Activated T-helper 1 cell treated with anti-CD3 and anti-CD28 coated beads, Interleukin-12 subunit alpha, Interleukin-12 subunit beta, Interleukin-2, Interleukin-4 antibody, amounts not matched to agents 30 ng/mL and 10 ng/mL and 1 ng/mL, durations not matched to agents 14 hours and 24 hours and 36 hours (primary cell): ENCODE results near the gene GLCCI1. TPM values are rescaled to one million over a fixed set of nuclear protein-coding genes. Genes with fewer than 3 reads are reported as not detected.

Source experiments
- DNase-seq: peaks from one replicate; pipeline ENCODE4 v3.0.0; 2021; ENCODE audit warnings: low spot score
- H3K27ac Mint-ChIP-seq: one replicate; pipeline ENCODE4 v1.8.0; 2021; ENCODE audit warnings: mild to moderate bottlenecking, mixed read lengths
- H3K27me3 Mint-ChIP-seq: one replicate; pipeline ENCODE4 v1.8.0; 2022; ENCODE audit warnings: mild to moderate bottlenecking, moderate library complexity, mixed read lengths; ENCODE audit not compliant: insufficient read depth
- H3K36me3 Mint-ChIP-seq: one replicate; pipeline ENCODE4 v1.8.0; 2021; ENCODE audit warnings: low read depth, mixed read lengths
- H3K4me1 Mint-ChIP-seq: one replicate; pipeline ENCODE4 v1.8.0; 2021; ENCODE audit warnings: low read depth, mixed read lengths
- H3K4me3 Mint-ChIP-seq: one replicate; pipeline ENCODE4 v1.8.0; 2021; ENCODE audit warnings: mild to moderate bottlenecking, moderate library complexity, mixed read lengths
- H3K9me3 Mint-ChIP-seq: one replicate; pipeline ENCODE4 v1.8.0; 2021; ENCODE audit warnings: mixed read lengths
- intact Hi-C: fragments of 100-400 bp; cut with micrococcal nuclease; formaldehyde crosslinking; loops from one replicate; pipeline ENCODE4 v1.15.1; 2024
- total RNA-seq: library from RNA; stranded (reverse); gene quantifications from 2 replicates; pipeline ENCODE4 v1.2.3, GENCODE V29; 2022

GLCCI1 gene
- total RNA-seq, 1 donor from 2014 or later, result 13.4 TPM

DNA sequence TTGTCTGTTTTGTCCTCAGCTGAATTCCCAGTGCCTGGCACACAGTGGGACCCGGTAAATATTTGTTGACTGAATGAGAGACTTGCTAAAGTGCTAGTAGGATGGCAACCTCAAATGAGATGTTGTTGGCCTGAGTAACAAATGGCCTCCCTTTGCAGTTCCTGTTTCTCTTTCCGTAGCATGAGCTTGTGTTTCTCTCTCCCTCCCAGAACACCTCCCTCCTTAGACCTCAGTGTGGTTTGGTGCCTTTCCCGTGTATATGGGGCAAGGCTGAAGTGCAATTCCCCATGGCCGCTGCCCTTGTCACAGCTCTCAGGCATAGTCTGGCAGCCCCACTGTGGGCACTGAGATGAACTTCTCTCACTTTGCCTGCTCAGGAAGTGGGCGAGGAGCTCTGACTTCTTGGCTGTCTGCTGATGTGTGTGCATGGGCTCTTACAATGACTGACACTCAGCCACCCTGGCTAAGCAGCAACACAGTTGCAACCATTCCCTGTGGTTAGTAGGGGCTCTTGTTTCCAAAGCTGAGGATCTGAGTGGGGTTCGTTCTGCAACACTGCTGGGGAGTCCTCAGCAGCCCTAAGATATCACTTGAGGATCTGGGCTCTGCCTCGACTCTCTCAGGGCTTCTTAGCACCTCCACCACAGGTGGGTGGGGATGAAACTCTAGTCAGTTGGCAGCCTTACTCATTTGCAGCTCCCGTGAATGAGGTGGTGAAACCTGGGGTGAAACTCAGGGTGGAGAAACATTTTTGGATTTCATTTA, 157.3 kb downstream of the GLCCI1 start:
- H3K27me3 Mint-ChIP-seq, result peaks cover 5% of the 10 kb centered on the region
- H3K36me3 Mint-ChIP-seq, result peaks cover 7% of the 10 kb centered on the region
- intact Hi-C loops, result loop anchor here (1.0 to 5.0 kb wide), 11 partner anchors 8 to 944 kb away; partner anchors contain the start of genes C1GALT1, GLCCI1 and UMAD1
- peak overlapping the region; percentile 64 for H3K4me3 Mint-ChIP-seq
- peak overlapping the region; percentile 98 for H3K27ac Mint-ChIP-seq
- H3K4me1 Mint-ChIP-seq, result peaks cover 82% of the 10 kb centered on the region
- no peaks in the 10 kb centered on the region for H3K9me3 Mint-ChIP-seq
- peak; percentile 69 for DNase-seq

DNA sequence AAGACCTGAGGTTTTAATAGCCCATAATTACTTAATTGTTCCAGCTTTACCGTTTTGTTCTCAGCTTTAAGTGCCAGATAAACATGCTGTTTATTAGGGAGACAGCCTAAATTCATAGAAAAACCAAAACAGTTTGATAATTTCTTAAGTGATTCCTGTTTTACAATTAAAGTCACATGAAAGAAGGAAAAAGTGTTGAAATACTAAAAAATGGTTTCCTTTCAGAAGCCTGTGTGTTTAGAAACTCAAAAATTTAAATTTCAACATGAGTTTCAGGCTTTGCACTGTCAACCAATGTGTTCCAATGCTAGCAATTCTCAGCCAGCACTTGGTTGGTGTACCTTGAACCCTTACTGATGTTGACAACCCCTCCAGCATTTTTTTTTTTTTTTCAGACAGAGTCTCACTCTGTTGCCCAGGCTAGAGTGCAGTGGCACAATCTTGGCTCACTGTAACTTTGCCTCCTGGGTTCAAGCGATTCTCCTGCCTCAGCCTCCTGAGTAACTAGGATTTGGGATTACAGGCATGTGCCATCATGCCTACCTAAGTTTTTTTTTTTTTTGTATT, 158.1 kb downstream of the GLCCI1 start:
- DNase-seq, result no peak
- H3K36me3 Mint-ChIP-seq, result peaks cover 5% of the 10 kb centered on the region
- peak overlapping the region; percentile 64 for H3K4me3 Mint-ChIP-seq
- H3K27ac Mint-ChIP-seq, result peak overlapping the region; percentile 98
- intact Hi-C loops, result loop anchor here (1.0 to 5.0 kb wide), 10 partner anchors 8 to 944 kb away; partner anchors contain the start of genes C1GALT1, GLCCI1 and UMAD1
- H3K27me3 Mint-ChIP-seq, result peaks cover 5% of the 10 kb centered on the region
- H3K9me3 Mint-ChIP-seq, result no peaks in the 10 kb centered on the region
- peaks cover 82% of the 10 kb centered on the region for H3K4me1 Mint-ChIP-seq

DNA sequence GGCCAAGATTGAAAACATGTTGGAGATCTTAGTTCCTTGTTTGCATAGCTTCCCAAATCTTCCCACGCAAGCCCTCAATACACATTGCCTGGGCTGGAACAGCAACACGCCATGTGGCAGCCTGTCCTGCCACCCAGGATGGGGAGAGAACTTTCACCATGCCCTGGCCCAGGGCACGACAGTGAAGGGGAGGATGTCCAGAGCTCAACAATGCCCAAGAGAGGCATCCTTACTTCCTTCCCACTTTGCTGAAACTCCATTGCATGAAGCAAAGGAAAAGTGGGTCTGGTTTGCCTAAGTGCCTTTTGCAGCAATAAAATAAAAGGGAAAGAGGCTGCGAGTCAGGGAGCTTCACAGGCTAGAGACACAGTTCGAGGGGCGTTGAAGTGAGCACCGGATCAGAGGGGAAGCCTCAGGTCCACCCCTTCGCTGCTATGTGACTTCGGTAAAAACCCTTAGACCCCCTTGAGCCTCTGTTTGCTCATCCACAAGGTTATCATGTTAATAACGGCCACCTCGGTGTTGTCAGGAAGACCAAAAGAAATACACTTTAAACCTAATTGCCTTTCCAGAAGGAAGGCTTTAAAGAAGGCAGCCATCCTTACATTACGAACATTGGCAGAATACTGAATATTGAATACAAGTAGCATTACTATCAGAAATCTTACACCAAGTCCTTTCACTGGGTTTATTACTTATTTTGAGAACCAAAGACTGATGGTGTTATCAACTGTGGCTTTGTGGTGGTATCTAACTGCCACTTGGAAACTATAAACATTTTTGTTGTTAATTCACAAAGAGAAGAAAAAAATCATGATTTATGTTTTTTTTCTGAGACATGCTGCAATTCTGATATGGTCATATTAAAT, 160.1 kb downstream of the GLCCI1 start:
- no peaks in the 10 kb centered on the region for H3K27me3 Mint-ChIP-seq
- H3K4me3 Mint-ChIP-seq, result peak overlapping the region; percentile 51
- intact Hi-C loops, result loop anchor here (5.0 kb wide), 1 partner anchor 946 kb away; the partner anchor contains the start of gene C1GALT1
- H3K27ac Mint-ChIP-seq, result peak overlapping the region; percentile 77
- H3K36me3 Mint-ChIP-seq, result peaks cover 9% of the 10 kb centered on the region
- H3K9me3 Mint-ChIP-seq, result no peaks in the 10 kb centered on the region
- H3K4me1 Mint-ChIP-seq, result peaks cover 90% of the 10 kb centered on the region
- DNase-seq, result no peak

DNA sequence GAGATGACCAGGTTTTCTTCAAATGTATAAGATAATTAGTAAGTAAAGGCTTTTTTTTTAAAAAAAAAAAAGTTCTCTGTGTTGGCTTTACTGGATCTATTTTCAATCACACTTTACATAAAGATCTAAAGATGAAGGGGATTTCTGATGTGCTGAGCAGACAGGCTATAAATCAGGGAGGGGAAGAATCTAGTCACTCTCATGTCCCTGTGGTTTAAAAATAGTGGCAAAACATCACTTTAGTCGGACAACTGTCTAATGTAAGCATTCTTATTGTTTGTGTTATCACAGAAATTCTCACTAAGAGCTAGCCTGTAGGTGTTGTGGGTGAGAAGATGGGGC, 160.7 kb downstream of the GLCCI1 start:
- H3K27ac Mint-ChIP-seq, result peak overlapping the region; percentile 77
- peaks cover 9% of the 10 kb centered on the region for H3K36me3 Mint-ChIP-seq
- DNase-seq, result no peak
- H3K27me3 Mint-ChIP-seq, result no peaks in the 10 kb centered on the region
- peaks cover 95% of the 10 kb centered on the region for H3K4me1 Mint-ChIP-seq
- H3K4me3 Mint-ChIP-seq, result peak overlapping the region; percentile 13
- no peaks in the 10 kb centered on the region for H3K9me3 Mint-ChIP-seq
- intact Hi-C loops, result loop anchor here (5.0 kb wide), 1 partner anchor 947 kb away; the partner anchor contains the start of gene C1GALT1

DNA sequence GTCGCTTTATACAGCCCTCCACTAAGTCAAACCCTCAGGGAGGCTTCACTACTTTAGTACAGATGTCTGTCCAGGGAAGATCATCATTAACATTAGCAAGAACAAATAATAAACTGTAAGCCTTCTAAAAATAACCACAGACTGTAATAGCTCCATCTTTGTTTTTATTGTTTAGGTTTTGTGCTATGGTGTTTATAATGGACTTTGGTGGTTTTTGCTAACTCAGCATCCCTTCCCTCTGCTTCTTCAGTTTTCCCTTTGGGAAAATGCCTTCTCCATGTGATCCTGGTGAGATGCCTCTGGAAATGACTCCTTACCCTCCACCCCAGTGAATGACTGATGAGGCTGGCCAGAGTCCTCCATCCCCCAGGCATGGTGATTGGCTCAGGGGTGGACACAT, 162.1 kb downstream of the GLCCI1 start:
- Mint-ChIP-seq H3K27me3 (no peaks in the 10 kb centered on the region), H3K4me3 (no peak overlapping the region), H3K36me3 (peaks cover 9% of the 10 kb centered on the region), H3K4me1 (peaks cover 94% of the 10 kb centered on the region), H3K9me3 (no peaks in the 10 kb centered on the region), H3K27ac (peak overlapping the region; percentile 11)
- DNase-seq, result no peak
- intact Hi-C loops, result no loop called here

DNA sequence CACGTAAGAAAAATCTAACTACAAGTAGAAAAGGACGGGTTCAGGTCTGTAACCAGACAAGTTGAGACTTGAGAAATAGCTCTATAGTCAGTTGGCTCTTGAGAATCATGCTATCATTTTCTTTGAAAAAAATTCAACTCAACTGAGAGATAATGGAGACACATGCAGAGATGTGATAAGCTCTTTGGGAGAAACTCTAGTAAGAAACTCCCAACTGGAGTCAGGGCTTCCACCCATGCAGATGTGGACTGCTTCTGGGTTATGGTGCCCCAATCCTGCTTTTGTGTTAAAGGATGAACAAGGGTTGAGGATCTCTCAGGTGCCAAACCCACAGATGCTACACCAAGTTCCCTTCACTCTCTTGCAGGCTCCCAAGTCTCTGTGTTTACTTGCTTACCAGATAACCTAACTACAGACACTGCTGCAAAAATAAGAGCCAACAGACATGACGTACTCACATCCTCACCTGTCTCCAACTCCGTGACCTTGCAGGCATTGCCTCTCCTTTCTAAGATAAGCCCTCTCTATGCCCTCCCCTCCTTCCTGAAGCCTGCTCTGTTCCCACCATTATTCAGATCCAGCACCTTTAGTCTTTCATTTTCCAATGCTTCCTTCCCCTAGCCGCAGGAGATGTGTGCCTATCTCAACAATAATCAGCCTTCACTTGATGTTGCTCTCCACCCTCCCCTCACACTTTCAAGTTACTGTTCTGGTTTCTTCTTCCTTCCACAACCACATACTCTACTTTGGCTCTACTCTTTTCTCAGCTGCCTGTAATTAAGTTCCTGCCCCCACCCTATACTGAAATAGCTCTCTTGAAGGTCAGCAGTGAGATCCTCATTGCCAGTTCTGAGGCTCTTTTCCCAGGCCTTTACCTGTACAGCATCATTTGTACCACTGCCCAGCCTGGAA, 163.4 kb downstream of the GLCCI1 start:
- Mint-ChIP-seq H3K27me3 (no peaks in the 10 kb centered on the region), H3K9me3 (no peaks in the 10 kb centered on the region), H3K27ac (peak overlapping the region; percentile 93), H3K36me3 (peaks cover 9% of the 10 kb centered on the region), H3K4me1 (peaks cover 85% of the 10 kb centered on the region), H3K4me3 (peak overlapping the region; percentile 57)
- DNase-seq, result peak; percentile 14
- intact Hi-C loops, result loop anchor here (2.0 kb wide), 1 partner anchor 567 kb away; no protein-coding TSS in a partner anchor

DNA sequence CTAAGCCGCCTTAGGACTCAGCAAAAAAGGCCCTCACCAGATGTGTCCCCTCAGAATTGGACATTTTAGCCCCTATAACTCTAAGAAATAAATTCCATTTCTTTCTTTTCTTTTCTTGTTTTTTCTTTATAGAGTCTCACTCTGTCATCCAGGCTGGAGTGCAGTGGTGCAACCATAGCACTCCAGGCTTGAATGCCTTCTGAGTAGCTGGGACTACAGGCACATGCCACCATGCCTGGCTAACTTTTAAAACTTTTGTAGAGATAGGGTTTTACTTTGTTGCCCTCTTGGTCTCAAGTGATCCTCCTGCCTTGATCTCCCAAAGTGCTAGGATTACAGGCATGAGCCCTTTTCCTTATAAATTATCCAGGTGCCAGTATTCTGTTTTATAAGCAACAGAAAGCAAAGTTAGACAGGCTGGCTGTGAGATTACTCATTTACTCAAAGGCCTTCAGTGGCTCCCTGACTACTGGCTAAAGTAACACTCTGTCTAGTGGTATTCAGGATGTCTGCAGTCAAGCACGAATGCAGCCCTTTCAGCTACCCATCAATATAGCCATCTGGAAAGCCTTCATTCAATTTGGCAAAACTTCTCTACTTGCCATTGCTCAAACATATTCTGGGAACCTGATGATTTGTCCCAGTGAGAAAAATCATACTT, 164.7 kb downstream of the GLCCI1 start:
- no peak for DNase-seq
- peak overlapping the region; percentile 70 for H3K27ac Mint-ChIP-seq
- H3K4me1 Mint-ChIP-seq, result peaks cover 72% of the 10 kb centered on the region
- H3K36me3 Mint-ChIP-seq, result peaks cover 7% of the 10 kb centered on the region
- intact Hi-C loops, result loop anchor here (2.0 kb wide), 1 partner anchor 569 kb away; no protein-coding TSS in a partner anchor
- H3K9me3 Mint-ChIP-seq, result no peaks in the 10 kb centered on the region
- H3K27me3 Mint-ChIP-seq, result no peaks in the 10 kb centered on the region
- peak overlapping the region; percentile 13 for H3K4me3 Mint-ChIP-seq

DNA sequence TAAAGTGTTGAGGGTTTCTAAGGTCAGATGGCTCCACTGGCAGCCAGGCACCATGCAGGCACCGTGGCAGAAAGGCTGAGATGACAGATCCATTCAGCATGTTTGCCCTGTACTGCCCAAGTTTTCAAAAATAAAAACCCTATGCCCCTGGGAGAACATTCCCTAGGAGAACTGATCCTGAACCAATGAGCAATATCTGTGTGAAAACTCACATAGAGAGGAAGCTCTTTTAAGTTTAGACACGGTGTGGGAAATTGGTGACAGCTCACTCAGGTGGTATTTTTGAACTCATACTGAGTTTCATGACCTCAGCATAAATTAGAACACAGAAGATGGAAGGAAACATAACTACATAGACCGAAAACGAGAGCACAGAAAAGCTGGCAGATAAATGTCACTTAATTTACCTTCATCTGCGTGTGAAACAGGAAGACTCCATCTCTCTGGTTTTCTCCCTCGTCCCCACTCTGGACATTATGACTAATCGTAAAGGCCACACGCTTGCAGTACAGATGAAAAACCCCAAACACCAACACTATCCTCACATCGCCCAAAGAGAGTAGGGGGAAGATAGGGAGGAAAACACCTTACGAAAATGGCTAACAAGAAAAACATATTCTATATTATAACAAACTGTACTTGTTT, 165.6 kb downstream of the GLCCI1 start:
- H3K36me3 Mint-ChIP-seq, result peaks cover 7% of the 10 kb centered on the region
- H3K27ac Mint-ChIP-seq, result peak overlapping the region; percentile 70
- H3K27me3 Mint-ChIP-seq, result no peaks in the 10 kb centered on the region
- H3K9me3 Mint-ChIP-seq, result no peaks in the 10 kb centered on the region
- peak overlapping the region; percentile 10 for H3K4me3 Mint-ChIP-seq
- intact Hi-C loops, result loop anchor here (1.0 to 2.0 kb wide), 12 partner anchors 8 to 494 kb away; partner anchors contain the start of genes GLCCI1 and UMAD1
- peak; percentile 46 for DNase-seq
- peaks cover 63% of the 10 kb centered on the region for H3K4me1 Mint-ChIP-seq

DNA sequence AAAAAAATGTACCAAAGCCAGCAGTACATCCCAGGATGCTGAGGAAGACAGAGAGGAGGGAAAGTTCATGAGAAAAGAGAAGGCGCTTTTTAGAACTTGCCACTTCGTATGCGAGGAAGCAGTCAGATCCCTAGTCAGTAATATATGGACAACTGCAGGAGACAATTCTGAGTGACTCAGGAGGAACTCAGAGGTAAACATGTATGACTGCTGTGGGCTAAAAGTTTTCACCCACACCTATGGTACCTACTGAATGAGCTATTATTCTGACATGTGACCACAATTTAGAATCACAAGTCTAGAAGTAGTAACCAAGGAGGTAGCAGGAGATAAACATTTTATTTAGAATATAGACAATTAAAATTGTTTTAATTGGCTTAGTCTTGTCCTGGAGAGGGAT, 166.8 kb downstream of the GLCCI1 start:
- no peaks in the 10 kb centered on the region for H3K9me3 Mint-ChIP-seq
- no peak for DNase-seq
- H3K27ac Mint-ChIP-seq, result peak overlapping the region; percentile 2
- H3K36me3 Mint-ChIP-seq, result peaks cover 7% of the 10 kb centered on the region
- H3K4me3 Mint-ChIP-seq, result no peak overlapping the region
- intact Hi-C loops, result loop anchor here (2.0 kb wide), 2 partner anchors 285 to 455 kb away; no protein-coding TSS in a partner anchor
- no peaks in the 10 kb centered on the region for H3K27me3 Mint-ChIP-seq
- peaks cover 55% of the 10 kb centered on the region for H3K4me1 Mint-ChIP-seq

DNA sequence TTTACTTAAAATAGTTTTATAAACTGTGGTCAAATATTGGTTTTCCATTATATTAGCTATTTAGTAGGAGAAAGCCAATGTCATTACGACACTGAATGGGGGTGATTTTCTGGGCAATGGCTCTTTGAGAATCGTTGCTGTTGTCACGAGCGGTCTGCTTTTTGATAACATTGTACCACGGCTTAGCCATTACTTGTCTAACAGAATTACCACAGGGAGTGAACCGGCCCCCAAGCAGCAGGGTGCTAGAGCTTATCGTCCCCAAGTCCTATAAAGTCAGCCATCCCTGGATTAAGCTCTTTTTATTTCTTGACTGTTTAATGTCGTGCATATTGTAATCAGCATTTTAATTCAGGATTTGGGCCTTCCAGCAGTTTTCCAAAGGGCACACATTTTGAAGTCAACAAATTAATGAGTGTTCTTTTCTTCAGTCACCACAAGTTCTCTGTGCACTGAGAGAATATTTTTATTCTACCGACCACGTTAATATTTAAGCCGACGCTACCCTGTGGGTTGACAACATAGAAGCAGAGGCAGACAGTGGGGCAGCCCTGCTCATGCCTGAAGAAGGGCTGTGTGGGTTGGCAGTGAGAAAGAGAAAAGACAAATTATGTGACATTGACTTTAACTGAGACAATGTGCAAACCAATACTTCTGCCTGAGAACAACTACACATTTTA, 167.6 kb downstream of the GLCCI1 start:
- Mint-ChIP-seq H3K36me3 (peaks cover 7% of the 10 kb centered on the region), H3K4me3 (no peak overlapping the region), H3K27me3 (no peaks in the 10 kb centered on the region), H3K4me1 (peaks cover 47% of the 10 kb centered on the region), H3K27ac (no peak overlapping the region), H3K9me3 (no peaks in the 10 kb centered on the region)
- no peak for DNase-seq
- intact Hi-C loops, result no loop called here
